ENCODE data around the gene WDR33.

DNA sequence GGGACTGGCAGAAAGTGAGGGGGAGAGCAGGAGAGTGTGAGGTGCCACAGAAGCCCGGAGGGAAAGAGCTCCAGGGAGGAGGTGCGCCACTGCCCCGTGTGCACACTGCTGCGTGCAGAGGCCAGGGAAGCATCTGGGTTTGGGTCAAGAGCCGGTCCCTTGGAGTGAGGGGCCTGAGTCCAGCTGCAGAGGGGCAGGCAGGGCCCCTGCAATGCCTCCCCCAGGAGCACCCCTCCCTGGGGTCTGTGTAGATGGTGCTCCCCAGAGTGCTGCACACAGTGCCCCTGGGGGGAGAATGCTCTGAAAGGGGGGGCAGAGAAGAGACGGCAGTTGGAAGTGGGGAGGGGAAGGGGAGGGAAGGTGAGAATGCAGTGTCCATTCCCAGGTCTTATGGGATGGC is 132.0 kb downstream of the WDR33 start:
- TF ChIP-seq, protein P1, sequence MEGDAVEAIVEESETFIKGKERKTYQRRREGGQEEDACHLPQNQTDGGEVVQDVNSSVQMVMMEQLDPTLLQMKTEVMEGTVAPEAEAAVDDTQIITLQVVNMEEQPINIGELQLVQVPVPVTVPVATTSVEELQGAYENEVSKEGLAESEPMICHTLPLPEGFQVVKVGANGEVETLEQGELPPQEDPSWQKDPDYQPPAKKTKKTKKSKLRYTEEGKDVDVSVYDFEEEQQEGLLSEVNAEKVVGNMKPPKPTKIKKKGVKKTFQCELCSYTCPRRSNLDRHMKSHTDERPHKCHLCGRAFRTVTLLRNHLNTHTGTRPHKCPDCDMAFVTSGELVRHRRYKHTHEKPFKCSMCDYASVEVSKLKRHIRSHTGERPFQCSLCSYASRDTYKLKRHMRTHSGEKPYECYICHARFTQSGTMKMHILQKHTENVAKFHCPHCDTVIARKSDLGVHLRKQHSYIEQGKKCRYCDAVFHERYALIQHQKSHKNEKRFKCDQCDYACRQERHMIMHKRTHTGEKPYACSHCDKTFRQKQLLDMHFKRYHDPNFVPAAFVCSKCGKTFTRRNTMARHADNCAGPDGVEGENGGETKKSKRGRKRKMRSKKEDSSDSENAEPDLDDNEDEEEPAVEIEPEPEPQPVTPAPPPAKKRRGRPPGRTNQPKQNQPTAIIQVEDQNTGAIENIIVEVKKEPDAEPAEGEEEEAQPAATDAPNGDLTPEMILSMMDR (conservative IDR thresholded peaks at IDR 0.05; ENCODE audit: low read length): no peak
- TF ChIP-seq EZH2phosphoT487 (IDR thresholded peaks at IDR 0.05; ENCODE audit: borderline replicate concordance, low read depth, low read length): no peak

Measured in OCI-LY7 (cell line).